Measurements from ENCODE around the gene GBP4.

GRCh38 chr1:89143484-89143883, 55.3 kb downstream of the GBP4 start:
- TF ChIP-seq POLR2AphosphoS5 (IDR thresholded peaks at IDR 0.05) = no peak
- no peak for TF ChIP-seq POLR2A (IDR thresholded peaks at IDR 0.05)

Measured in prostate gland (tissue), 1 donor.